H1 (cell line): ENCODE measurements around the gene KNOP1. TPM values are rescaled to one million over a fixed set of nuclear protein-coding genes. Genes with fewer than 3 reads are reported as not detected.

Experiments
- CTCF ChIA-PET: fragments of 300-600 bp; sonication (Branson Sonifier 250); formaldehyde crosslinking; loops from one replicate; lab custom pipeline; 2021; ENCODE audit not compliant: partially characterized antibody; lab: Charles Lee
- POLR2A ChIA-PET: fragments of 300-600 bp; sonication (Branson Sonifier 250); formaldehyde crosslinking; loops from one replicate; lab custom pipeline; 2021; ENCODE audit warnings: inconsistent platforms; ENCODE audit not compliant: partially characterized antibody; lab: Charles Lee
- DNase-seq, 2 experiments: peaks; one replicate each; pipeline versions ENCODE4 v3.0.0 to v3.0.0-alpha.2; 2010 to 2022; ENCODE audit warnings: low spot score in 2 of 2, low read depth in 1 of 2, mixed read lengths in 1 of 2
- FAIRE-seq: peaks from 2 replicates; lab custom pipeline; 2011; peaks lifted over from hg19 to GRCh38; lab: Jason Lieb, UNC
- H2AFZ ChIP-seq: 2 replicates; pipeline ENCODE4 v1.8.1; 2012; ENCODE audit warnings: low read length, inconsistent platforms
- H2AK5ac ChIP-seq: 2 replicates; pipeline ENCODE4 v1.6.1; 2013; ENCODE audit warnings: low read depth, low read length
- H2BK120ac ChIP-seq: replicated peaks from 2 replicates; pipeline ENCODE3; 2013; ENCODE audit warnings: low read depth, low read length, inconsistent platforms
- H2BK12ac ChIP-seq: 2 replicates; pipeline ENCODE4 v1.6.1; 2013; ENCODE audit warnings: low read depth, low read length
- H2BK15ac ChIP-seq: 2 replicates; pipeline ENCODE4 v1.6.1; 2013; ENCODE audit warnings: low read length
- H2BK20ac ChIP-seq: 2 replicates; pipeline ENCODE4 v1.6.1; 2013; ENCODE audit warnings: low read length
- H2BK5ac ChIP-seq: 2 replicates; pipeline ENCODE4 v1.6.1; 2013; ENCODE audit warnings: low read depth, low read length
- H3K14ac ChIP-seq: 2 replicates; pipeline ENCODE4 v1.6.1; 2013; ENCODE audit warnings: inconsistent platforms; ENCODE audit not compliant: insufficient read length
- H3K18ac ChIP-seq: 2 replicates; pipeline ENCODE4 v1.6.1; 2013; ENCODE audit warnings: low read length; ENCODE audit errors: extremely low read depth
- H3K23ac ChIP-seq: 2 replicates; pipeline ENCODE4 v1.6.1; 2013; ENCODE audit warnings: inconsistent platforms; ENCODE audit not compliant: insufficient read length
- H3K23me2 ChIP-seq: 2 replicates; pipeline ENCODE4 v1.6.1; 2013; ENCODE audit warnings: low read depth, low read length
- H3K27ac ChIP-seq: 2 replicates; pipeline ENCODE4 v1.6.1; 2011; ENCODE audit warnings: low read depth, low read length, inconsistent platforms
- H3K27me3 ChIP-seq, 4 experiments: replicated peaks in 1 of 4; 1 replicate in 1 of 4; 2 replicates in 3 of 4; pipeline versions ENCODE4 v1.6.1 to v1.8.1; 2011 to 2013; ENCODE audit warnings: low read length in 3 of 4, mild to moderate bottlenecking in 3 of 4, inconsistent platforms in 2 of 4, mixed read lengths in 2 of 4, moderate library complexity in 1 of 4; ENCODE audit not compliant: control insufficient read depth in 3 of 4, insufficient read depth in 3 of 4; ENCODE audit errors: extremely low read depth in 1 of 4
- H3K36me3 ChIP-seq, 4 experiments: 2 replicates each; pipeline versions ENCODE4 v1.6.1 to v1.8.1; 2011 to 2013; ENCODE audit warnings: mild to moderate bottlenecking in 4 of 4, low read length in 3 of 4, moderate library complexity in 2 of 4, control low read depth in 1 of 4, inconsistent platforms in 1 of 4; ENCODE audit not compliant: insufficient read depth in 4 of 4, control insufficient read depth in 2 of 4
- H3K4ac ChIP-seq: replicated peaks from 2 replicates; pipeline ENCODE3; 2013; ENCODE audit warnings: low read length, low read depth, mixed read lengths, inconsistent platforms; ENCODE audit not compliant: insufficient read length
- H3K4me1 ChIP-seq, 4 experiments: replicated peaks in 1 of 4; 1 replicate in 1 of 4; 2 replicates in 3 of 4; pipeline versions ENCODE4 v1.6.1 to v1.8.1; 2011 to 2013; ENCODE audit warnings: low read length in 3 of 4, inconsistent platforms in 2 of 4, mixed read lengths in 1 of 4; ENCODE audit not compliant: insufficient read depth in 4 of 4, control insufficient read depth in 3 of 4
- H3K4me2 ChIP-seq, 2 experiments: 2 replicates each; pipeline versions ENCODE4 v1.6.1 to v1.8.1; 2011 to 2013; ENCODE audit warnings: low read depth in 2 of 2, low read length in 2 of 2, control low read depth in 1 of 2, inconsistent platforms in 1 of 2, mild to moderate bottlenecking in 1 of 2; ENCODE audit not compliant: insufficient read depth in 1 of 2
- H3K4me3 ChIP-seq, 4 experiments: fragments of 200-600, 300-600 bp in 1 of 4; sonication (generic), shearing (Covaris generic), sonication (Bioruptor Twin) in 1 of 4; 2 replicates each; pipeline versions ENCODE4 v1.5.1 to v1.8.1; 2011 to 2016; ENCODE audit warnings: low read length in 4 of 4, low read depth in 3 of 4, control low read depth in 2 of 4, inconsistent platforms in 2 of 4, mild to moderate bottlenecking in 2 of 4, mixed read lengths in 1 of 4, moderate library complexity in 1 of 4; ENCODE audit not compliant: insufficient read depth in 2 of 4; ENCODE audit errors: extremely low read depth in 1 of 4
- H3K56ac ChIP-seq: replicated peaks from 2 replicates; pipeline ENCODE3; 2013; ENCODE audit warnings: low read depth, mild to moderate bottlenecking, mixed read lengths, low read length, inconsistent platforms; ENCODE audit not compliant: insufficient read length
- H3K79me1 ChIP-seq: 2 replicates; pipeline ENCODE4 v1.6.1; 2013; ENCODE audit warnings: low read depth, low read length, control low read depth
- H3K79me2 ChIP-seq, 2 experiments: 2 replicates each; pipeline versions ENCODE4 v1.6.1 to v1.8.1; 2012 to 2013; ENCODE audit warnings: low read length in 2 of 2, mild to moderate bottlenecking in 2 of 2, inconsistent platforms in 1 of 2; ENCODE audit not compliant: insufficient read depth in 2 of 2, control insufficient read depth in 1 of 2
- H3K9ac ChIP-seq, 4 experiments: replicated peaks in 1 of 4; 1 replicate in 1 of 4; 2 replicates in 3 of 4; pipeline versions ENCODE4 v1.6.1 to v1.8.1; 2011 to 2013; ENCODE audit warnings: low read depth in 3 of 4, low read length in 3 of 4, control low read depth in 2 of 4, mild to moderate bottlenecking in 2 of 4, moderate library complexity in 2 of 4, inconsistent platforms in 1 of 4; ENCODE audit errors: extremely low read depth in 1 of 4
- H3K9me3 ChIP-seq, 2 experiments: 2 replicates each; pipeline versions ENCODE4 v1.6.1 to v1.8.1; 2012 to 2013; ENCODE audit warnings: mild to moderate bottlenecking in 2 of 2, moderate library complexity in 2 of 2, control low read depth in 1 of 2, inconsistent platforms in 1 of 2, low read depth in 1 of 2, low read length in 1 of 2, mixed read lengths in 1 of 2; ENCODE audit not compliant: insufficient read depth in 2 of 2
- H4K20me1 ChIP-seq, 2 experiments: replicated peaks in 1 of 2; 2 replicates each; pipeline versions ENCODE3 to v1.8.1; 2011 to 2013; ENCODE audit warnings: inconsistent platforms in 2 of 2, low read length in 2 of 2, mild to moderate bottlenecking in 1 of 2; ENCODE audit not compliant: insufficient read depth in 2 of 2, control insufficient read depth in 1 of 2
- H4K5ac ChIP-seq: 2 replicates; pipeline ENCODE4 v1.6.1; 2013; ENCODE audit warnings: low read length, low read depth, mixed read lengths, inconsistent platforms; ENCODE audit not compliant: insufficient read length
- H4K8ac ChIP-seq: 2 replicates; pipeline ENCODE4 v1.8.0; 2013; ENCODE audit warnings: mild to moderate bottlenecking, moderate library complexity, low read length, inconsistent platforms; ENCODE audit not compliant: insufficient read depth; ENCODE audit errors: extremely low read depth
- H4K91ac ChIP-seq: replicated peaks from 2 replicates; pipeline ENCODE3; 2013; ENCODE audit warnings: low read length, mixed read lengths, inconsistent platforms; ENCODE audit not compliant: insufficient read length
- ATF2 ChIP-seq: IDR thresholded peaks from 2 replicates; pipeline ENCODE4 v1.6.1; 2012; ENCODE audit warnings: low read length, inconsistent platforms
- BCL11A ChIP-seq, 2 experiments: IDR thresholded peaks; one replicate each; pipeline ENCODE4 v1.6.1; 2011; ENCODE audit warnings: low read depth in 2 of 2, low read length in 2 of 2, mild to moderate bottlenecking in 2 of 2
- CTBP2 ChIP-seq: IDR thresholded peaks from 2 replicates; pipeline ENCODE4 v1.7.0; 2011; ENCODE audit warnings: borderline replicate concordance, mild to moderate bottlenecking, moderate library complexity, mixed read lengths, low read length; ENCODE audit not compliant: insufficient read depth, insufficient read length
- HDAC2 ChIP-seq, 2 experiments: fragments of 300-600 bp in 1 of 2; sonication (generic) in 1 of 2; IDR thresholded peaks; 2 replicates each; pipeline ENCODE4 v1.6.1; 2011 to 2012; ENCODE audit warnings: low read depth in 2 of 2, low read length in 2 of 2, mild to moderate bottlenecking in 2 of 2, moderate library complexity in 2 of 2, borderline replicate concordance in 1 of 2, inconsistent platforms in 1 of 2
- KDM1A ChIP-seq: fragments of 200-600, 300-600 bp; sonication (generic); IDR thresholded peaks from 2 replicates; pipeline ENCODE4 v1.7.1; 2016; ENCODE audit warnings: mild to moderate bottlenecking, low read length, borderline replicate concordance
- NRF1 ChIP-seq: IDR thresholded peaks from 2 replicates; pipeline ENCODE4 v1.6.1; 2011; ENCODE audit warnings: mild to moderate bottlenecking, low read depth, low read length, improper control_type of control experiment
- POLR2A ChIP-seq, 2 experiments: IDR thresholded peaks; 1 replicate in 1 of 2; 2 replicates in 1 of 2; pipeline ENCODE4 v1.6.1; 2011; ENCODE audit warnings: low read depth in 2 of 2, low read length in 2 of 2, mild to moderate bottlenecking in 2 of 2; ENCODE audit errors: control extremely low read depth in 1 of 2
- RAD21 ChIP-seq, 2 experiments: IDR thresholded peaks in 1 of 2; conservative IDR thresholded peaks in 1 of 2; 2 replicates each; pipeline ENCODE4 v1.6.1; 2011; ENCODE audit warnings: low read depth in 2 of 2, low read length in 2 of 2, improper control_type of control experiment in 1 of 2, inconsistent platforms in 1 of 2, mild to moderate bottlenecking in 1 of 2, moderate library complexity in 1 of 2
- SP2 ChIP-seq: IDR thresholded peaks from 2 replicates; pipeline ENCODE4 v1.6.1; 2012; ENCODE audit warnings: mild to moderate bottlenecking, low read length, inconsistent platforms
- WGBS, 2 experiments: shearing (Covaris generic) in 1 of 2; methylation state at CpG; one replicate each; pipeline versions ENCODE4 v1.1.6 to v1.1.7; 2013 to 2015; ENCODE audit warnings: low lambda C conversion rate in 2 of 2, mixed read lengths in 2 of 2, inconsistent platforms in 1 of 2, low coverage in 1 of 2, missing lambda C conversion rate in 1 of 2; ENCODE audit not compliant: insufficient replicate concordance in 2 of 2, insufficient coverage in 1 of 2, insufficient read length in 1 of 2; ENCODE audit errors: extremely low coverage in 1 of 2, missing lambda C conversion rate in 1 of 2; 5-methylcytosine and 5-hydroxymethylcytosine counted together
- polyA plus RNA-seq, 7 experiments: library from polyadenylated mRNA; depleted of rRNA in 3 of 7; stranded (reverse) in 5 of 7; unstranded in 2 of 7; fragments of >200 nt in 5 of 7; fragments of 200-250 nt in 2 of 7; gene quantifications; 1 replicate in 5 of 7; 2 replicates in 1 of 7; 4 replicates in 1 of 7; pipeline versions ENCODE4 v1.2.1 to v1.2.3, GENCODE V29; 2011 to 2013; ENCODE audit warnings: missing spikeins in 2 of 7, mixed read lengths in 2 of 7
- total RNA-seq: library from RNA; stranded (reverse); fragmentation: NEBNext Ultra II Directional; extraction: Animal tissue kit (Norgen Biotek cat#: 25700); gene quantifications from 2 replicates; pipeline ENCODE4 v1.2.1, GENCODE V29; 2021
- TF ChIP-seq, protein P1 (sequence below): IDR thresholded peaks from 2 replicates; pipeline ENCODE4 v1.6.1; 2012; ENCODE audit warnings: inconsistent platforms

KNOP1 gene
- total and polyA plus RNA-seq, 2 of the 8 experiments (the other 6 are each of a cell fraction or from before 2014, with no cell fraction given): 21.6 to 87.9 TPM

DNA sequence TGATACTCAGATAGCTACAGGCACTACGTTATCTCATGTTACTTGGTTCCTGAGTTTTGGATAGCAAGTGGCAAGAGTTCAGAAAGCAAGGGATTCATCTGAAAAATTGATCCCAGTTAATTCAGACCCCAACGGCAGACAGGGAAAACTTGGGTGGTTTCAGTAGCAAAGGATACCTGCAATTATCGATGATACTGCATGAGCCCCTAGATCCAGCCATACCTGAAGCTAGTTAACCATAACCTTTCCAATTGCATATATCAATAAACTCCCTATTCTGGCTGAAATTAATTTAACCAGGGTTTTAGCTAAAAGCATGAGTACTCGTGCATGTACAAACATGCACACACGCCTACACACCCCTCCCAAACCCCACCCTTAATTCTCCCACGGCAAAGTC lies 4.3 kb downstream of the KNOP1 start:
- H3K4me2 ChIP-seq: no peak overlapping the region
- no peak overlapping the region for H3K56ac ChIP-seq
- no peaks in the 10 kb centered on the region for H3K9me3 ChIP-seq
- peaks cover 18% of the 10 kb centered on the region; the same call in 1 of the 2 replicates for H3K79me1 ChIP-seq
- no peak overlapping the region for H3K23ac ChIP-seq
- H3K79me2 ChIP-seq: peaks cover 40 to 93% of the 10 kb centered on the region in 2 experiments
- H2AK5ac ChIP-seq: no peak overlapping the region
- peaks cover 15 to 50% (median 29%) of the 10 kb centered on the region in 4 experiments for H3K4me1 ChIP-seq
- no peak overlapping the region for H2BK5ac ChIP-seq
- ChIA-PET POLR2A (interaction anchor here (0.6 to 2.6 kb wide), 9 partner anchors 8 to 169 kb away, joined by 3 to 9 read pairs (median 3); no protein-coding TSS in a partner anchor), CTCF (interaction anchor here (1.0 to 1.6 kb wide), 2 partner anchors 9 to 173 kb away, joined by 4 to 5 read pairs; no protein-coding TSS in a partner anchor)
- WGBS, 2 experiments: 91% methylated on average over 6 of the region's 6 CpGs; no CpG with 5 or more reads in 1 of the 2 experiments
- no peak overlapping the region for H2BK20ac ChIP-seq
- H3K27ac ChIP-seq: no peak overlapping the region
- no peak overlapping the region for H2BK12ac ChIP-seq
- no peak overlapping the region for H2AFZ ChIP-seq
- no peak overlapping the region for H4K8ac ChIP-seq
- DNase-seq: no peak
- no peak for FAIRE-seq
- H3K4ac ChIP-seq: no peak overlapping the region
- no peak overlapping the region for H2BK15ac ChIP-seq
- peaks cover 40 to 44% of the 10 kb centered on the region in 2 experiments for H4K20me1 ChIP-seq
- no peak overlapping the region for H3K18ac ChIP-seq
- H3K27me3 ChIP-seq: no peaks in the 10 kb centered on the region
- peaks cover 2% of the 10 kb centered on the region; the same call in 1 of the 2 replicates for H3K23me2 ChIP-seq
- no peak overlapping the region for H4K91ac ChIP-seq
- no peak overlapping the region for H3K9ac ChIP-seq
- H3K14ac ChIP-seq: no peak overlapping the region
- no peak overlapping the region for H3K4me3 ChIP-seq
- H2BK120ac ChIP-seq: no peak overlapping the region
- H4K5ac ChIP-seq: no peak overlapping the region
- peaks cover 23 to 63% (median 32%) of the 10 kb centered on the region in 4 experiments; a peak in 7 of 8 replicates for H3K36me3 ChIP-seq
- TF ChIP-seq POLR2A (IDR thresholded peaks at IDR 0.05; ENCODE audit: control extremely low read depth in 1 of 2, low read depth in 2 of 2, low read length in 2 of 2) (no peak), ATF2 (no peak), NRF1 (no peak), RAD21 (IDR thresholded peaks at IDR 0.05 in 1 of 2, conservative IDR thresholded peaks at IDR 0.05 in 1 of 2; ENCODE audit: low read depth in 2 of 2, low read length in 2 of 2) (no peak), HDAC2 (IDR thresholded peaks at IDR 0.05; ENCODE audit: borderline replicate concordance in 1 of 2, low read depth in 2 of 2, low read length in 2 of 2) (no peak), KDM1A (no peak), BCL11A (IDR thresholded peaks at IDR 0.05; ENCODE audit: low read depth in 2 of 2, low read length in 2 of 2) (no peak), CTBP2 (no peak), SP2 (no peak)
- TF ChIP-seq, protein P1, sequence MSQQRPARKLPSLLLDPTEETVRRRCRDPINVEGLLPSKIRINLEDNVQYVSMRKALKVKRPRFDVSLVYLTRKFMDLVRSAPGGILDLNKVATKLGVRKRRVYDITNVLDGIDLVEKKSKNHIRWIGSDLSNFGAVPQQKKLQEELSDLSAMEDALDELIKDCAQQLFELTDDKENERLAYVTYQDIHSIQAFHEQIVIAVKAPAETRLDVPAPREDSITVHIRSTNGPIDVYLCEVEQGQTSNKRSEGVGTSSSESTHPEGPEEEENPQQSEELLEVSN: no peak
